Measurements from ENCODE around the gene CASQ1.

The CASQ1 gene

DNA sequence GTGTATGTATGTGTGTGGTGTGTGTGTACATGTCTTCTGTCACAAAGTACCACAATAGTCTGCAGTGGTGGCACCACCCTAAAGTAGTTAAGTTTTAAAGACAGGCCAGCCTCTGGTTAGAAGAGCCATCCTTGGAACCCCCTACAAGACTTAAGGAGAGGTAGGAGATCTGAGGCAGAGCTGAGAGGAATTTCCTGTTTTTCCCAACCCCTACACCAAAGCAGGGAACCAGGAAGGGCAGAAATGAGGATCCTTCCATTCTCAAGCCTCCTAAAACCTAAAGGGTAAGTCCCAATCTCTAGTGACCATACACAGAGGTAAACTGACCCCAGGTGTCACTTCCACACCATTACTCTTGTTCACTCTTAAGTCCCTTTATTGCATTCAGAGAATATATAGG, 25.9 kb downstream of the CASQ1 start:
- TF ChIP-seq TAF1 (IDR thresholded peaks at IDR 0.05; ENCODE audit: low read depth, low read length) (no peak), POLR2A (IDR thresholded peaks at IDR 0.05; ENCODE audit: low read depth, low read length) (no peak), SPI1 (IDR thresholded peaks at IDR 0.05; ENCODE audit: low read depth, low read length) (no peak), POLR2AphosphoS5 (IDR thresholded peaks at IDR 0.05; ENCODE audit: low read depth, low read length) (no peak), PAX5 (IDR thresholded peaks at IDR 0.05; ENCODE audit: insufficient read depth, low read length, severe bottlenecking) (no peak), POU2F2 (IDR thresholded peaks at IDR 0.05; ENCODE audit: low read depth, low read length) (no peak)
- DNase-seq (ENCODE audit: insufficient read length, low spot score) (no peak), FAIRE-seq (no peak)

DNA sequence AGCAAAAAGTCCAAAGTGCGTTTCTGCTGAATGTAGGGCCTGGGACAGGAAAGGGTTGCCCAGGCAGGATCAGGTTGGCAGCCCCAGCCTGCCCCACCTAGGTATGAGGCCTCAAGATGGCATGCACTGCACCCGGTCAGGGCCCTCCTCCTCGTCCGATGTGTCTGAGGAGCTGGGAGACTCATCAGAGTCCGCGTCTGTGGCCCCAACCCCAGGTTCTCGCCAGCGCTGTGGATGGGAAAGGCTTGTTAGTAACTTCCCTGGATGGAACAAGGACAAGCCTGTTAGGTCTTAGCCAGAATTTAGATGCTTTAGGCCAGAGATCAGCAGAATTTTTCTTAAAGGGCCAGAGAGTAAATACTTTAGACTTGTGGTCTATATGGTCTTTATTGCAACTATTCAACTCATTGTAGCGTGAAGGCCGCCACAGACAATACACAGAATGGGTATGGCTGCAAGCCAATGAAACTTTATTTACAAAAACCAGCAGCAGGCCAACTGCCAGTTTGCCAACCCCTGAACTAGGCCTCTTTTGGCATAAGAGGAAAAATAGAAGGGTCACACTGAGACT, 27.2 kb downstream of the CASQ1 start:
- TF ChIP-seq PAX5 (IDR thresholded peaks at IDR 0.05; ENCODE audit: insufficient read depth, low read length, severe bottlenecking) (no peak), TAF1 (IDR thresholded peaks at IDR 0.05; ENCODE audit: low read depth, low read length) (no peak), POLR2AphosphoS5 (IDR thresholded peaks at IDR 0.05; ENCODE audit: low read depth, low read length) (no peak), SPI1 (IDR thresholded peaks at IDR 0.05; ENCODE audit: low read depth, low read length) (no peak), POLR2A (IDR thresholded peaks at IDR 0.05; ENCODE audit: low read depth, low read length) (no peak), POU2F2 (IDR thresholded peaks at IDR 0.05; ENCODE audit: low read depth, low read length) (no peak)
- FAIRE-seq (no peak), DNase-seq (ENCODE audit: insufficient read length, low spot score) (no peak)

DNA sequence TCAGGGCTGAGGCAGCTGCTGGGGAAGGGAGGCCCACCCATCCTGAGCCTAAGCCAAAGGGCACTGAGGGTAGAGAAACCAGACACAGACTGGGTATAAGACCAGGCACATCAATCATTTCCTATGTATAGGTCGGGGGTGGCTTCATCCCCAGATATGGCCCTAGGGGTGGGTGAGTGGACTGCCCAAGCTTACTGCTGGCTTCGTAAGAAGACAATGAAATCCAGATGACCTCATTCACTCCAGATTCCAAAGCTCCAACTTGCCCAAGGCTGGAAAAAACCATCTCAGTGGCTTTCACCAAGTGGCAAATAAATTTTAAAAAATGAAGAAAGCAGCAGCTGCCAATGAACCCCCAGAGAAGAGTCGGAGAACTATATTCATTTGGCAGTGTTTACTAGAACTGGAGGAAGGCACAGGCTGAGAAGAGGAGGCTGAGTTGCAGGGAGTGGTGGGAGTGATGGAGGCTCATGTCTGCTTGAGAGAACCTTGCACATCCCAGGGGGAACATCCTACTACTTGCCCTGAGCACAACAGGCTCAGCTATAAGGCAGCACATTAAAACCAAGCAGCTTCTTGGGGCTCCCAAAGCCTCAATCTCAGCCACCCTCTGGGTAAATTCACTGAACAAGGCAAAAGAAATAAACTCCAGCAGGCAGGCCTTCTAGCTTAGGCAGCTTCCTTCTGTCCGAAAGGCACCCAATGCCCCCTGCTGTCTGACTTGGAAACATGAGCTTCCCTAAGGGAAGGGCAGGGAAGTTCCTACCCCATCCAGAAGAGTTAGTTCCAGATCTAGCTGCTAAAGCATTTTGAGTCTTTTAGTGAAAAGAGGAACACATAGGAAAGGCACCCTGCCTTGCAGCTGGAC, 28.9 kb downstream of the CASQ1 start:
- DNase-seq (ENCODE audit: insufficient read length, low spot score), result no peak
- no peak for FAIRE-seq
- no peak for TF ChIP-seq TAF1 (IDR thresholded peaks at IDR 0.05; ENCODE audit: low read depth, low read length)
- TF ChIP-seq POU2F2 (IDR thresholded peaks at IDR 0.05; ENCODE audit: low read depth, low read length), result no peak
- no peak for TF ChIP-seq POLR2AphosphoS5 (IDR thresholded peaks at IDR 0.05; ENCODE audit: low read depth, low read length)
- TF ChIP-seq PAX5 (IDR thresholded peaks at IDR 0.05; ENCODE audit: insufficient read depth, low read length, severe bottlenecking), result no peak
- TF ChIP-seq POLR2A (IDR thresholded peaks at IDR 0.05; ENCODE audit: low read depth, low read length), result no peak
- TF ChIP-seq SPI1 (IDR thresholded peaks at IDR 0.05; ENCODE audit: low read depth, low read length), result no peak

DNA sequence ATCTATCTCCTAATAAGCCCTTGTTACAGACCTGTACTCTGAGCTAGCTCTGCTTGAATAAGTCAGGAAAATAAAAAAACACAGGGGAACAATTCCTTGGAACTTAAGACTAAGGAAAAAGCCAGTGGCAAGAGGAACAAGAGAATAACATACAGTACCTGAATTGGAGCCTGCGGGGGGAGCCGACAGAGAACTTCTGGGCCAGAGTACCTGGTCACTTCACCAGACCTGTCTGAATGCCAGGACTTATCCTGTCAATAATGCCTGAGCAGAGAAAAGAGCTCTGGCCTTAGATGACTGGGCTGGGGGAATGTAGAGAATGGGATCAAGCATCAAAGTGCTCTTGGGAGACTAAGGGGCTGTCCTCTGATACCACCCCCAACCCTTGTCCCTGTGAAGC, 29.9 kb downstream of the CASQ1 start:
- no peak for TF ChIP-seq SPI1 (IDR thresholded peaks at IDR 0.05; ENCODE audit: low read depth, low read length)
- no peak for DNase-seq (ENCODE audit: insufficient read length, low spot score)
- no peak for FAIRE-seq

DNA sequence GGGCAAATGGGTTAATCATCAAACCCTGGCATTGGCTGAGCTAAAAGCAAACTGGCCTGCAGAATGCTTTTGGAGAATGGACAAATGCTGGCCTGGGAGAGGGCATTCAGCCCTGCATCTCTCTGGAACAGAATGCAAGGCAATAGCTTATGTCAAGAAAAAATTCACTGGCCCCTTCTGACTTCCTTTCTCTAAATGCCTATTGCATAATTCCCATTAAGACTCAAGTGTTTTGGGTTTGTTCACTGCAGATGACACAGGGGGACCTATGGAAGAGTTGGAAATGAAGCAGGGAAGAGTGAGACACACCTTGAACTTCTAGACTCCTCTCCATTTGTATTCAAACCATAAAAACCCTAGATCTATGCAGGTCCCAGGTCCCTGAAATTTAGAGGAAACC, 30.7 kb downstream of the CASQ1 start:
- FAIRE-seq (no peak), DNase-seq (ENCODE audit: insufficient read length, low spot score) (no peak)
- TF ChIP-seq POLR2AphosphoS5 (IDR thresholded peaks at IDR 0.05; ENCODE audit: low read depth, low read length), result no peak
- no peak for TF ChIP-seq TAF1 (IDR thresholded peaks at IDR 0.05; ENCODE audit: low read depth, low read length)
- TF ChIP-seq POU2F2 (IDR thresholded peaks at IDR 0.05; ENCODE audit: low read depth, low read length), result no peak
- TF ChIP-seq POLR2A (IDR thresholded peaks at IDR 0.05; ENCODE audit: low read depth, low read length), result no peak
- TF ChIP-seq SPI1 (IDR thresholded peaks at IDR 0.05; ENCODE audit: low read depth, low read length), result no peak
- no peak for TF ChIP-seq PAX5 (IDR thresholded peaks at IDR 0.05; ENCODE audit: insufficient read depth, low read length, severe bottlenecking)

DNA sequence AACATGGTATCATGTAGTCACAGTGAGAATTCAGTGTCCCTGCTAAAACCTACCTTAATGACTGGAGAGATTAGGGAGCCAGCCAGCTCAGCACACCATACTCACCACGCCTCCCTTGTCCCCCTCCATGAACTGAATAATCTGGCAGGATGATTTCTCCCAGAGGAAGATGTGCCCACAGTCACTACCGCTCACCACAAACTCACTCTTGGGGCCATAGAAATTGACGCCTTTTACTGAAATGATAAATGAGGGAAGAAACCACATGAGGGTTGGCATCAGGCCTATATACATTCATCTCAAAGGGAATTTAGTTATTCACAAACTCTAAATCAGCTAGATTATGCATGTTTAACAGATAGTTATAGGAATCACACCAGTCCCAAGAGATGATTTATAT, 32.2 kb downstream of the CASQ1 start:
- TF ChIP-seq PAX5 (IDR thresholded peaks at IDR 0.05; ENCODE audit: insufficient read depth, low read length, severe bottlenecking), result no peak
- TF ChIP-seq SPI1 (IDR thresholded peaks at IDR 0.05; ENCODE audit: low read depth, low read length), result no peak
- DNase-seq (ENCODE audit: insufficient read length, low spot score) (no peak), FAIRE-seq (no peak)

DNA sequence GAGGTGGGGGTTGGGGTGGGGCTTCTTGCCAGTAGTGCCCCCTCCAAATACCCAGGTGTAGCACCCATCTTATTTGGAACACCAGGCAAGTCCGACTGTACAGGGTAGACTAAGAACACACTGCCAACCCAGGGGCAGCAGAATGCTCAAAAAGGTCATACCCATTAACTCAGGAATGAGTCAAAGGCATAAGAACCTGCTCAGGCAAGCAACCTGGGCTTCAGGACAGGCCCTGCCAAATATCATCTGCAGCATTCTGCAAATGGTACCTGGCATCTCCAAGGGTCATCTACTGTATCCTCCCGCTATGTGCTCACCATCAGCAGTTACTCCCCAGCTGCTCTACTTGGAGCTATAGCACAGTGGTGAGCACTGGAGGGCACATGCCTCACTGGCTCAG, 34.2 kb downstream of the CASQ1 start:
- DNase-seq (ENCODE audit: insufficient read length, low spot score), result no peak
- no peak for FAIRE-seq
- TF ChIP-seq PAX5 (IDR thresholded peaks at IDR 0.05; ENCODE audit: insufficient read depth, low read length, severe bottlenecking) (no peak), POLR2AphosphoS5 (IDR thresholded peaks at IDR 0.05; ENCODE audit: low read depth, low read length) (no peak), POLR2A (IDR thresholded peaks at IDR 0.05; ENCODE audit: low read depth, low read length) (no peak), TAF1 (IDR thresholded peaks at IDR 0.05; ENCODE audit: low read depth, low read length) (no peak), SPI1 (IDR thresholded peaks at IDR 0.05; ENCODE audit: low read depth, low read length) (no peak), POU2F2 (IDR thresholded peaks at IDR 0.05; ENCODE audit: low read depth, low read length) (no peak)

DNA sequence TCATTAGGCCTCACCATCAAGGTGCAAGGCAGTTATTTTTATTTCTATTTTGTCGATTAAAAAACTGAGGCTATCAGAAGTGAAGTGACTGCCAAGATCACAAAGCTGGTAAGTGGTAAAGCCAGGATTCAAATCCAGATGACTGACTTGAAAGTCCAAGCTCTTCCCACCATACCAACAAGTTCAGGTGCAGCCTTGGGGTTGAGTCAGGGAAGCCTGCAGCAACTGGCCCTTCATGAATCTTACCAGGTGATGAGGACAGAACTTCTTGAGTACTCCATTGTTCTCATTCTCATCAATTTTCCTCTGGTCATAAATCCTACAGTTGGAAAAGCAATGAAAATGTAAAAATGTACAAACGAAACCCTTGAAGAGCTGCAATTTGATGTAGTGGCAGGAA, 35.0 kb downstream of the CASQ1 start:
- TF ChIP-seq POU2F2 (IDR thresholded peaks at IDR 0.05; ENCODE audit: low read depth, low read length), result no peak
- no peak for TF ChIP-seq POLR2A (IDR thresholded peaks at IDR 0.05; ENCODE audit: low read depth, low read length)
- TF ChIP-seq TAF1 (IDR thresholded peaks at IDR 0.05; ENCODE audit: low read depth, low read length), result no peak
- TF ChIP-seq POLR2AphosphoS5 (IDR thresholded peaks at IDR 0.05; ENCODE audit: low read depth, low read length), result no peak
- no peak for TF ChIP-seq PAX5 (IDR thresholded peaks at IDR 0.05; ENCODE audit: insufficient read depth, low read length, severe bottlenecking)
- TF ChIP-seq SPI1 (IDR thresholded peaks at IDR 0.05; ENCODE audit: low read depth, low read length), result no peak
- FAIRE-seq, result no peak
- DNase-seq (ENCODE audit: insufficient read length, low spot score), result no peak

DNA sequence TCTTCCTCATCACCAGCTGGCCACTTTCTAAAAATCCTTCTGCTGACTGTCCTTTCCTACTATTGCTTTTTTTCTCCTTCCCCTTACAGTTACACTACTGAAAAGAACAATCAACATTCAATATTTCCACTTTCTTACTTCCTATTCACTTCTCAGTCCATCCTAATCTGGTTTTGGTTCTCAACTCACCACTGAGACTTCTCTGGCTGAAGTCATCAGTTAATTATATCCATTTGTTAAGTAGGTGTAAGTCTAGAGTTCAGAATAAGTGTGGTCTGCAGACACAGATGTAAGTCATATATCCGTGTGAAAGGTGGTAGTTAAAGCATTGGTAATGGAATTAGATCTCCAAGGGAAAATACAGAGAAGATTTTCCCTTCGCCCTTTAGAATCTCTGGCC, 36.2 kb downstream of the CASQ1 start:
- FAIRE-seq (no peak), DNase-seq (ENCODE audit: insufficient read length, low spot score) (no peak)
- no peak for TF ChIP-seq SPI1 (IDR thresholded peaks at IDR 0.05; ENCODE audit: low read depth, low read length)
- TF ChIP-seq TAF1 (IDR thresholded peaks at IDR 0.05; ENCODE audit: low read depth, low read length), result no peak
- no peak for TF ChIP-seq POLR2A (IDR thresholded peaks at IDR 0.05; ENCODE audit: low read depth, low read length)
- no peak for TF ChIP-seq POLR2AphosphoS5 (IDR thresholded peaks at IDR 0.05; ENCODE audit: low read depth, low read length)
- TF ChIP-seq PAX5 (IDR thresholded peaks at IDR 0.05; ENCODE audit: insufficient read depth, low read length, severe bottlenecking), result no peak
- TF ChIP-seq POU2F2 (IDR thresholded peaks at IDR 0.05; ENCODE audit: low read depth, low read length), result no peak

DNA sequence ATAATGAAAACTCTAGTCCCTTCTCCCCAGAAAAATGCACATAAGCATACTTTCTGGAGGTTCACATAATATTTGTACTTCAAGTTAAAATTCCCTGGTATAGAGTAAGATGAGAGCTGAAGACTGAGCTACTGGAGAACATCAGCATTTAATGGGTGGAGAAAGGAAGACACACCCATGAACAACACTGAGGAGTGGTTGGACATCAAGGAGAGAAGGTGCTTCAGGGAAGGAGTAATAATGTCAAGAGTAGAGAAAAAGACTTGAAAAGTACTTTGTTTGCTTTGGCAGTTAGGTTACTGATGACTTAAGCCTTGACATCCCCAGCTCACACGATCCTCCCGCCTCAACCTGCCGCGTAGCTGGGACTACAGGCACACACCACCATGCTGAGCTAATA, 36.7 kb downstream of the CASQ1 start:
- no peak for FAIRE-seq
- no peak for TF ChIP-seq SPI1 (IDR thresholded peaks at IDR 0.05; ENCODE audit: low read depth, low read length)
- no peak for DNase-seq (ENCODE audit: insufficient read length, low spot score)
